Skin epidermis (tissue), 12 donors: ENCODE results near the gene SHB.

Experiments used
- H3K27ac ChIP-seq, 21 experiments: fragments of 200-600 bp; sonication (generic) in 11 of 21; one replicate each; pipeline ENCODE4 v1.5.0; 2020; ENCODE audit warnings: mild to moderate bottlenecking in 3 of 21, inconsistent platforms in 2 of 21, moderate library complexity in 2 of 21
- H3K4me3 ChIP-seq, 7 experiments: fragments of 200-600 bp; sonication (generic) in 2 of 7; one replicate each; pipeline ENCODE4 v1.5.0; 2020; ENCODE audit warnings: inconsistent platforms in 2 of 7, mild to moderate bottlenecking in 2 of 7, moderate library complexity in 1 of 7

SHB gene

GRCh38 chr9:37950561-37950960, 118.5 kb downstream of the SHB start:
- H3K4me3 ChIP-seq = no peak overlapping the region
- no peak overlapping the region for H3K27ac ChIP-seq

- H3K27ac ChIP-seq = no peak overlapping the region
Measured at GRCh38 chr9:37949576-37949975, 119.5 kb downstream of the SHB start.

GRCh38 chr9:37948417-37948980, 120.5 kb downstream of the SHB start:
- H3K4me3 ChIP-seq = no peak overlapping the region

More at GRCh38 chr9:37949576-37949975, 119.5 kb downstream of the SHB start:
- no peak overlapping the region for H3K4me3 ChIP-seq

GRCh38 chr9:37947977-37948376, 121.0 kb downstream of the SHB start:
- Histone ChIP-seq H3K27ac (peak overlapping the region in 1 of 21 experiments; percentile 7), H3K4me3 (no peak overlapping the region)

More at GRCh38 chr9:37948417-37948980, 120.5 kb downstream of the SHB start:
- H3K27ac ChIP-seq = peak overlapping the region in 1 of 21 experiments; percentile 7

DNA sequence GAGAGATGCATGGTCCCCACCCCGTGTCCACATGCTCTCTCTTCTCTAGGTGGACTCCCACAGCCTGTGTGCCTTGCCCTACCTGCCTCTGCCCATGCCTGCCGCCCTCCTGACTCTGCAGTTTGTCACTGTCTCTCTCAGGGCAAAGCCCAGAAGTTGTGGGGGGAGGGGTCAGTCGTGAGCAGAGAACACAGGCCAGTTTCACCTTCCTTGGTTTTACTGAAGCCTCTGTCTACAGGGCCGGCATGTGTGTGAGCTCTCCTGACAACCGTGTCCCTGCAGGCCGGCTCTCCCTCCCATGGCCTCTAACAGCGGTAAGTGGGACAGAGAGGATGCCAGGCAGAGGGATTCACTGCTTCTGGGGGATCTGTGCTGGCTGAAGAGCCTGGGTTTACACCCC, 121.6 kb downstream of the SHB start:
- H3K27ac ChIP-seq = no peak overlapping the region
- no peak overlapping the region for H3K4me3 ChIP-seq

GRCh38 chr9:37946971-37947370, 122.1 kb downstream of the SHB start:
- no peak overlapping the region for H3K4me3 ChIP-seq

GRCh38 chr9:37946041-37946440, 123.0 kb downstream of the SHB start:
- H3K27ac ChIP-seq = no peak overlapping the region
- no peak overlapping the region for H3K4me3 ChIP-seq

More at GRCh38 chr9:37946971-37947370, 122.1 kb downstream of the SHB start:
- no peak overlapping the region for H3K27ac ChIP-seq

DNA sequence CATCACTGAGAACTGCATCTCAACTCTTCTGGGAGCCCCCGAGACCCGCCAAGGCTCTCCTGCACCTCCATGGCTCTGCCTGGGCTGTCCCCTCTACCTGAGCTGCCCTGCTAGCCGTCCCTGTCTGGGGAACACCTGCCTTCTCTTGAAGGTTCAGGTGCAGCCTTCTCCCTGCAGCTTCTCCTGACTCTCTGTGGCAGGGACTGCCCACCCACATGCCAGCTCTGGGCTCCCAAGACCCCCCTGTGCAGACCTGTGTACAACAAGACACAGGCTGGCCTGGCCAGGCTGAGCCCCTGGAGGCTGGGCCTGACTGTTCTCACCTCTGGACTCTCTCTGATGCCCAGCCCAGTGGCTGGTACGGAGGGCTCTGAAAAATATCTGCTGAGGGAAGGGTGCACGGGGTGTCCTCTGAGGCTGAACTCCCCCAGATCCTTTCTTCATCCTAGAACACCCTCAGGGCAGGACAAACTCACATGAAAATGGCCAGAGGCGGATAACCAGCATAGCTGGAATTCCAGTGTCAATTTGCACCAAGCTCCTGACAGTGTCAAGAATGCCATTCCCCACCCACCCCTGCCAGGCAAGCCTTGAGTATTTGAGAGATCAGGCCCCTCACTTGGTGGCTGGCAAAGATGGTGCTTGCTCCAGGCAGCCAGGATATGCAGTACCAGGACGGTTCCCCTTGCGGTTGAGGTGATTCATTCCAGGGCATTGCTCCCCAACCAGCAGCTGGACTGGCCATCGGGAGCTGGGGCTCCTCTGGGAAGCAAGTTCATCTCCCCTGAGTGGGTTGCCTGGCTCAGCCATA, 124.2 kb downstream of the SHB start:
- peak overlapping the region in 4 of 21 experiments; percentile 5 to 63 (median 29) for H3K27ac ChIP-seq
- H3K4me3 ChIP-seq = no peak overlapping the region

DNA sequence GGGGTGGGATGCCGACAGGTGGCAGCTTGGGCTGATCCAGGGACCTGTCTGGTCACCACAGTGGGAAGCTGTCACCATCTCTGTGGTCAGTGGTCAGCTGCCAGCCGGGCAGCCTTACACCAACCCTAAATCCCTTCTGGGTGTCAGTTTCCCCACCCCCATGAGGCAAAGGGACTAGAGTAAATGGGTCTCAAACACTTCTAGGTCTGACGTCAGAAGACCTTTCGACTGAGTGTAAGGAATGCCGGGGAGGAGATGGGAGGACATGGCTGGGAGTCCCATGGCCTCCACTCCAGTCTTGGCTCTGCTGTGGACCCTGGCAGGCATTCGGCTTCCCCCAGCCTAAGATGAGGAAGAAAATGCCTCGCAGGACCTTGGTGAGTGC, 124.8 kb downstream of the SHB start:
- H3K27ac ChIP-seq = peak overlapping the region in 6 of 21 experiments; percentile 1 to 66 (median 48)
- H3K4me3 ChIP-seq = no peak overlapping the region

- Histone ChIP-seq H3K27ac (peak overlapping the region in 10 of 21 experiments; percentile 1 to 66 (median 34)), H3K4me3 (no peak overlapping the region)
Measured at GRCh38 chr9:37943345-37944265, 125.4 kb downstream of the SHB start.

- Histone ChIP-seq H3K4me3 (no peak overlapping the region), H3K27ac (peak overlapping the region in 4 of 21 experiments; percentile 2 to 66 (median 50))
Measured at GRCh38 chr9:37942621-37943344, 126.2 kb downstream of the SHB start.

DNA sequence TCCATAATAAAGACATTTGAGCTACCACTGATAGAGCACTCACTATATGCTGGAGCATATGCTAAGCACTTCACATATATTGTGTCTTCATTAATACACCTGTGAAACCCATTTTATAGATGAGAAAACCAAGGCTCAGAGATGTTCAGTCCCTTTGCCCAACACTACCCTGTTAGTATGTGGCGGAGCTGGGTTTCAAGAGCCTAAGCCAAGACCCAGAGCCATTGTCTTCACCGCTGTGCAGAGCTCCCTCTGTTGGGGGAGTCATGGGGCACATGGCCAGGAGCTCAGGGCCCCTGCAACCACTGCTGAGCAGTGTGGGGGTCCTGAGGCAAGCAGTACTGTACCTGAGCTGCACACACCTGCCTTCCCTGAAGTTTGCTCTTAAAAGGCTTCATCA, 127.8 kb downstream of the SHB start:
- Histone ChIP-seq H3K4me3 (no peak overlapping the region), H3K27ac (no peak overlapping the region)

DNA sequence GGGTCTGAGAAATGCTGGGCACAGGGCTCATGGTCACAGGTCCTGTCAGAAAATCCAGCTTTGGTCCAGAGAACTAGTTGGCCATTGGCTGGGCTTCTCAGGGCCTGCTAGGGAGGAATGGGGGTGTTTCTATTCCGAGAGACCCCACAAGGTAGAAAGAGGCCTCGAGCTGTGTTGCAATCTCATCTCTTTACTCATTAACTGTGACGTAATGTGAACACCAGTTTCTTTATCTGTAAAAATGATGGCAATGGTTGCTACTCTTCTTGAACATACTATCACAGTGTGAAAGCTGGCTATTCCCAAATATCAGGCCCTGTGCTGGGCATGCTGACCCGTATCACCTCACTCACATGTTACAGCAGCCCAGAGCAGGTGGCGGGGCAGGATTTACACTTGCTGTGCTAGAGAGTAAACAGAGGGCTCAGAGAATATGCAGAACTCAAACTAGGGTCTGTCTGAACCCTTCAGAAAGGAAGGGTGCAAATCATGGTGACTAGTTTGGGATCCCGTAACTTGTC, 129.4 kb downstream of the SHB start:
- H3K27ac ChIP-seq = peak overlapping the region in 3 of 21 experiments; percentile 59 to 70 (median 65)
- H3K4me3 ChIP-seq = no peak overlapping the region

DNA sequence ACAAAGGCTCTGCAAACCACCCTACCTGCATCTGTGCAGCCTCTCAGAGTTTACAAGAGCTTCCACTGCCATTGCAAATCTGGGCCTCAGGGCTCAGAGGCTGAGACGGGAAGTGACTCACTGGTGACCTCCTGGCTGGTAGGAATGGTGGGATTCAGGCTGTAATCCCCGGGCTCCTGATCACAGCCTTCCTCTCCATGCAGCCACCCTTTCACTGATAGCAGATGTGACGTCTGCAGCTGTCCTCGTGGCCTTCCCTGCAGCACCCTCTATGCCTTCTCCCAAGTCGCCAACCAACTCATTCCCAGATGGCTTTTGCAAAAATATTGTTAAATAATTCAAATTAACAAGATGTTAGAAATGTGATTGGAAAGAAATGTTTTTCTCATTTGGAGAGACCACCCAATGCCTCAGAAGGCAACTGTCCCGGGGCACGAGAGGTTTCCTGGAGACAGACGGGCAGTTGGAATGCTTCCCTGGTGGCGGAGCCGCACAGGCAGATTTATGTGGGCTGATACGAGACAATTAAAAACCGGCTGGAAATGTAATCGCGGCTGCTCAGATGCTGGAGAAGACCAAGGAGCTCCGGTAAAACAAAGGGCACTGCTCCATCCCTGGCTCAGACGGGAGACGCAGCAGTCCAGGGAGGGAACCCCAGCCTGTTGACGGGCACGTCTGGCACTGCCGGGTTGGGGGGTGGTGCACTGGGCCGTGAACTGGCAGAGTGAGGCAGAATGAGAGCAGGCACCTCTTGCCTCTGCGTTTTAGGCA, 130.7 kb downstream of the SHB start:
- H3K27ac ChIP-seq = peak overlapping the region in 14 of 21 experiments; percentile 28 to 79 (median 60)
- H3K4me3 ChIP-seq = no peak overlapping the region

- H3K27ac ChIP-seq = peak overlapping the region in 13 of 21 experiments; percentile 9 to 79 (median 60)
- no peak overlapping the region for H3K4me3 ChIP-seq
Measured at GRCh38 chr9:37937366-37937765, 131.7 kb downstream of the SHB start.

- Histone ChIP-seq H3K27ac (peak overlapping the region in 8 of 21 experiments; percentile 33 to 79 (median 64)), H3K4me3 (no peak overlapping the region)
Measured at GRCh38 chr9:37936965-37937364, 132.1 kb downstream of the SHB start.

GRCh38 chr9:37936376-37936775, 132.7 kb downstream of the SHB start:
- H3K27ac ChIP-seq = peak overlapping the region in 2 of 21 experiments; percentile 64 to 79

DNA sequence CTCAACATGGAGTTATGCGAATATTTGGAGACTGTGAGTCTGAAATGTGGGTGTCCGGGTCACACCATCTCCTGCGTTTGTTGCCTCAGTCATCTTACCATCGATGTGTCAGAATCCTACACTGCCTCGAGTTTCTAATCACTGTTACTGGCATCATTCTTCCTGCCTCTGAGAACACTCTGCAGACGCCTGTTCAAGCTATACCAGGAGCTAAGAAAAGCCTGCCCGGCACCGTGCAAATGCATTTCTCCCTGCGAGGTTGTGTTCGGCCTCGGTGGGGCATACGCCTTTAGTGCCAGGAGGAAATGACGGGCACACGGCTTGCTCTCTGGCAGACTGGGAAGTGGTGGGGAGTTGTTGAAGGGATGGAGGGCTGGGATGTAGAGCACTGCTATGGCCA, 133.9 kb downstream of the SHB start:
- Histone ChIP-seq H3K4me3 (no peak overlapping the region), H3K27ac (peak overlapping the region in 1 of 21 experiments; percentile 23)

More at GRCh38 chr9:37936376-37936775, 132.7 kb downstream of the SHB start:
- no peak overlapping the region for H3K4me3 ChIP-seq
